ENCODE measurements around the gene THAP10.

THAP10 gene

GRCh38 chr15:70845602-70846360, 46.5 kb downstream of the THAP10 start:
- no peaks in the 10 kb centered on the region for H3K27me3 ChIP-seq (ENCODE audit: control insufficient read depth, insufficient read depth, low read length)
- no peak overlapping the region for H3K4me3 ChIP-seq (ENCODE audit: low read length)
- no peaks in the 10 kb centered on the region for H3K9me3 ChIP-seq (replicated peaks; ENCODE audit: low read length)
- H3K9ac ChIP-seq (ENCODE audit: low read depth, low read length) = no peak overlapping the region
- peaks cover 14% of the 10 kb centered on the region for H3K36me3 ChIP-seq (ENCODE audit: insufficient read depth, low read length)
- H3K4me1 ChIP-seq (ENCODE audit: control insufficient read depth, insufficient read depth, low read length) = no peaks in the 10 kb centered on the region
- no peak overlapping the region for H3K4me2 ChIP-seq (ENCODE audit: low read length)

- H3K9ac ChIP-seq (ENCODE audit: low read depth, low read length) = no peak overlapping the region
- H3K4me3 ChIP-seq (ENCODE audit: low read length) = no peak overlapping the region
- H3K36me3 ChIP-seq (ENCODE audit: insufficient read depth, low read length) = peaks cover 31% of the 10 kb centered on the region
- H3K27me3 ChIP-seq (ENCODE audit: control insufficient read depth, insufficient read depth, low read length) = no peaks in the 10 kb centered on the region
- no peaks in the 10 kb centered on the region for H3K9me3 ChIP-seq (replicated peaks; ENCODE audit: low read length)
- H3K4me1 ChIP-seq (ENCODE audit: control insufficient read depth, insufficient read depth, low read length) = peaks cover 29% of the 10 kb centered on the region
- H3K4me2 ChIP-seq (ENCODE audit: low read length) = no peak overlapping the region
Measured at GRCh38 chr15:70837476-70837875, 54.8 kb downstream of the THAP10 start.

GRCh38 chr15:70835841-70836240, 56.4 kb downstream of the THAP10 start:
- H3K9ac ChIP-seq (ENCODE audit: low read depth, low read length) = no peak overlapping the region
- peaks cover 47% of the 10 kb centered on the region for H3K36me3 ChIP-seq (ENCODE audit: insufficient read depth, low read length)
- no peak overlapping the region for H3K4me2 ChIP-seq (ENCODE audit: low read length)
- H3K4me3 ChIP-seq (ENCODE audit: low read length) = no peak overlapping the region
- H3K27me3 ChIP-seq (ENCODE audit: control insufficient read depth, insufficient read depth, low read length) = no peaks in the 10 kb centered on the region
- no peaks in the 10 kb centered on the region for H3K9me3 ChIP-seq (replicated peaks; ENCODE audit: low read length)
- peaks cover 29% of the 10 kb centered on the region for H3K4me1 ChIP-seq (ENCODE audit: control insufficient read depth, insufficient read depth, low read length)

- H3K27me3 ChIP-seq (ENCODE audit: control insufficient read depth, insufficient read depth, low read length) = no peaks in the 10 kb centered on the region
- peaks cover 29% of the 10 kb centered on the region for H3K4me1 ChIP-seq (ENCODE audit: control insufficient read depth, insufficient read depth, low read length)
- peaks cover 51% of the 10 kb centered on the region for H3K36me3 ChIP-seq (ENCODE audit: insufficient read depth, low read length)
- H3K9ac ChIP-seq (ENCODE audit: low read depth, low read length) = no peak overlapping the region
- H3K4me3 ChIP-seq (ENCODE audit: low read length) = no peak overlapping the region
- H3K9me3 ChIP-seq (replicated peaks; ENCODE audit: low read length) = no peaks in the 10 kb centered on the region
- no peak overlapping the region for H3K4me2 ChIP-seq (ENCODE audit: low read length)
Measured at GRCh38 chr15:70835415-70835814, 56.8 kb downstream of the THAP10 start.

- Histone ChIP-seq H3K4me1 (ENCODE audit: control insufficient read depth, insufficient read depth, low read length) (peaks cover 29% of the 10 kb centered on the region), H3K4me2 (ENCODE audit: low read length) (no peak overlapping the region), H3K4me3 (ENCODE audit: low read length) (no peak overlapping the region), H3K9ac (ENCODE audit: low read depth, low read length) (no peak overlapping the region), H3K27me3 (ENCODE audit: control insufficient read depth, insufficient read depth, low read length) (no peaks in the 10 kb centered on the region), H3K36me3 (ENCODE audit: insufficient read depth, low read length) (peaks cover 54% of the 10 kb centered on the region), H3K9me3 (replicated peaks; ENCODE audit: low read length) (no peaks in the 10 kb centered on the region)
Measured at GRCh38 chr15:70834999-70835398, 57.2 kb downstream of the THAP10 start.

GRCh38 chr15:70833861-70834765, 58.1 kb downstream of the THAP10 start:
- Histone ChIP-seq H3K36me3 (ENCODE audit: insufficient read depth, low read length) (peaks cover 54% of the 10 kb centered on the region), H3K4me3 (ENCODE audit: low read length) (peak overlapping the region; percentile 29), H3K27me3 (ENCODE audit: control insufficient read depth, insufficient read depth, low read length) (no peaks in the 10 kb centered on the region), H3K4me1 (ENCODE audit: control insufficient read depth, insufficient read depth, low read length) (peaks cover 22% of the 10 kb centered on the region), H3K4me2 (ENCODE audit: low read length) (peak overlapping the region; percentile 66), H3K9me3 (replicated peaks; ENCODE audit: low read length) (no peaks in the 10 kb centered on the region), H3K9ac (ENCODE audit: low read depth, low read length) (peak overlapping the region; percentile 28)

GRCh38 chr15:70833422-70833821, 58.8 kb downstream of the THAP10 start:
- peak overlapping the region; percentile 16 for H3K9ac ChIP-seq (ENCODE audit: low read depth, low read length)
- peaks cover 19% of the 10 kb centered on the region for H3K4me1 ChIP-seq (ENCODE audit: control insufficient read depth, insufficient read depth, low read length)
- H3K4me3 ChIP-seq (ENCODE audit: low read length) = peak overlapping the region; percentile 29
- H3K9me3 ChIP-seq (replicated peaks; ENCODE audit: low read length) = no peaks in the 10 kb centered on the region
- H3K27me3 ChIP-seq (ENCODE audit: control insufficient read depth, insufficient read depth, low read length) = no peaks in the 10 kb centered on the region
- peak overlapping the region; percentile 66 for H3K4me2 ChIP-seq (ENCODE audit: low read length)
- peaks cover 54% of the 10 kb centered on the region for H3K36me3 ChIP-seq (ENCODE audit: insufficient read depth, low read length)

GRCh38 chr15:70832176-70832575, 60.1 kb downstream of the THAP10 start:
- H3K4me2 ChIP-seq (ENCODE audit: low read length) = no peak overlapping the region
- H3K4me1 ChIP-seq (ENCODE audit: control insufficient read depth, insufficient read depth, low read length) = peaks cover 20% of the 10 kb centered on the region
- no peaks in the 10 kb centered on the region for H3K9me3 ChIP-seq (replicated peaks; ENCODE audit: low read length)
- no peak overlapping the region for H3K9ac ChIP-seq (ENCODE audit: low read depth, low read length)
- no peaks in the 10 kb centered on the region for H3K27me3 ChIP-seq (ENCODE audit: control insufficient read depth, insufficient read depth, low read length)
- H3K36me3 ChIP-seq (ENCODE audit: insufficient read depth, low read length) = peaks cover 54% of the 10 kb centered on the region
- H3K4me3 ChIP-seq (ENCODE audit: low read length) = no peak overlapping the region

Data from skeletal muscle satellite cell (primary cell).